ENCODE measurements around the gene MLPH.
A peak's percentile ranks its signal among the peaks of the same experiment; 100 is the strongest.

Gene MLPH

DNA sequence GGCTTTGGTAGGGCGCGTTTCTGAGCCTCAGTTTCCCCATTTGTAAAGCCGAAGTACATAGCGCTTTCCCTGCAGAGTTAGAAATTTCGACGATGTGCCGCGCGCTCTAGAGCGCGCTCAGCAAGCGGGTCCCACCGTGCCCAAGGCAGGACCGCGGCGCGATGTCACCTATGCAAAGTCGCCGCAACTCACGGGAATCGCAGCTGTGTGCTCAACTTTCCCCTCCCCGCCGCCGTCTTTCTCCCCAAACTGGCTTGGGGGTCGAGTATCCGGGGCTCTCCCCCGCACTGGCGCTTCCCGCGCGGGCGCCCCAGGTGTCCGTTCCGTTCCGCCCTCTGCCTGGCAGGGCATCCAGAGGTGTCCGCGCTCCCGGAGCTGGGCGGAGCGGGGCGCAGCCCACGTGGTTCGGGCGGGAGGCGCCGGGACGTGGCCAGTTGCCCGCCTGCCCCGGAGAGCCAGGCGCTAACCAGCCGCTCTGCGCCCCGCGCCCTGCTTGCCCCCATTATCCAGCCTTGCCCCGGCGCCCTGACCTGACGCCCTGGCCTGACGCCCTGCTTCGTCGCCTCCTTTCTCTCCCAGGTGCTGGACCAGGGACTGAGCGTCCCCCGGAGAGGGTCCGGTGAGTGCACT is at the start of gene MLPH:
Gene MLPH (plus strand): TSS at position 433 of the 630 bp plus-strand sequence. CDS start 6,176 bp downstream, outside the sequence.
- DNase-seq (ENCODE audit: low read depth in 2 of 2), result no peak

DNA sequence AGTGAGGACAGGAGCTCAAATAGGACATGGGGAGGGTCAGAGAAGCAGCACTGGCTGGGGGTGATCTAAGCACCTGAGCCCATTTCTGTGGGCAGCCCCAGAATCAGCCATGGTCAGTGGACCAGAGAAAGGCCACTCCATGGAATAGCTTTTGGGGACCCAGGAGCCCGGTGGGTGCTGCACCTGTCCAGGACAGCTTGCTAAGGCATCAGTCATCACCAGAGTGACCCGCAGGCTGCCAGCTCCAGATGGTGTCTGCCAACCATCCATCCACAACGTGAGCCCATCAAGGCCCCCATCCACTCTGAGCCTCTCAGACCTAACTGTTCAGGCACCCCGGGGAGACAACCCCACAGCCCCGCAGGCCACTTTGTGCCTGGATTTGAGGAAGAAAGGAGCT is 49.5 kb upstream of the MLPH start:
- DNase-seq (ENCODE audit: low read depth in 2 of 2), result no peak

- no peak for DNase-seq (ENCODE audit: low read depth in 2 of 2)
Observed at GRCh38 chr2:237438080-237438940, 48.7 kb upstream of the MLPH start.

DNA sequence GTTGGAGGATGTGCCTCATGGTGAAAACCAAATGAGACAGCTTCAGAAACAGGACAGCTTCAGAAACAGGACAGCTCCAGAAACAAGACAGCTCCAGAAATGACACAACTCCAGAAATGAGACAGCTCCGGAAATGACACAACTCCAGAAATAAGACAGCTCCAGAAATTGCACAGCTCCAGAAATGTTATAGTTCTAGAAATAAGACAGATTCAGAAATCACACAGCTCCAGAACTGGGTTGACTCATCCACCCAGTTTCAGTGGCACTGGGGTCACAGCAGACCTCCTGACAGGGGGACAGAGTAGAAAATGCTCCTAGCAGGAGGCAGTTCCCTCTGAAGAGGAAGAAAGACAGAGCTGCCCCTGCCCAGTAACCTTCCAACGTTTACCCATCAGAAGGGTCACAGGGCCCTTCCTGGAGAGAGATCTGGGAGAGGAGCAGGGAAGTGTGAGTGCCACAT is 46.2 kb upstream of the MLPH start:
- no peak for DNase-seq (ENCODE audit: low read depth in 2 of 2)

DNA sequence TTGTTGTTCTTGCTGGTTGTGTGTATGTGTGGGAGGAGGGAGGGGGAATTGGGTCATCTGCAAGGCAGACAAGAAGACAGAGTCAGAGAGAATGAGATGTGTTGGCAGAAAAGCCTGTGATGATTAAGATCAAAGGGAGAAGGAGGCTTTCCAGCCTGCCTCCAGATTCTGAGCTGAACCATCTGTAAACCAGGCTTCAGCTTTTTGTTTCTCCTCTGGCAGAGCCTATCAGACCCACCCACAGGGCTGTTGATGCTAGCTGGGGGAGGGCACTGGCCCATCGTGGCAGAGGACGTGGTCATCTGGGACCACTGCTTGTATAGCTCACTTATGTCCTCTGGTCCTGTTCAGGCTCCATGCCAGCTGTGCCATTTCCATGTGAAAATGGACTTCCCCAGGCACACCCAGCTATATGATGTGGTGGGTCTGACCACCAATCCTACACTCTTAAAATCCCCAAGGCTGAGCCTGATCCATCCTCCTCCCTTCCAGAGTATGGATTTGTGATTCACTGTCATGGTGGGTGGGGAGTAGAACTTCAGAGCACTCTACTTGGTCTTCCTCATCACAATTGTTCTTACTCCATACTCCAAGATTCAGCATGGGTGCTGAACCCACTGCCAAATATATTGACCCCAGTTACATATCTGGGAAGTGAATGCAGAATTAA is 45.3 kb upstream of the MLPH start:
- DNase-seq (ENCODE audit: low read depth in 2 of 2), result peak in 1 of 2 experiments; percentile 35

GRCh38 chr2:237444071-237444470 is 43.0 kb upstream of the MLPH start:
- no peak for DNase-seq (ENCODE audit: low read depth in 2 of 2)

- DNase-seq (ENCODE audit: low read depth in 2 of 2), result no peak
Observed at GRCh38 chr2:237445611-237446337, 41.3 kb upstream of the MLPH start.

DNA sequence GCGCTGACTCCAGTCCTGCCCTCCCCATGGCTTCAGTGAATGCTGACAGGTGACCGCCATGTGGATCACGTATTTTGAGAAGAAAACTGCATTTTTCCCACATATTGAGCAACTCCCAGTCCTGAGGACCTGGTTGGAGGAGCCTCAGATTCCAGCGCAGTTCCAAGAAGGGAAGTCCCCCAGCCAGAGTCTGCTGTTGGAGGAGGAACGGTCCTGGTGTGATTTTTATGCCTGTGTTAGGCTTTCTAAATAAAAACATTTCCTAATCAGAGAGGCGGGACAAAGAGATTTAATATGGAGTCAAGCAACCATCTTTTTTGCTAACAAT is 40.7 kb upstream of the MLPH start:
- DNase-seq (ENCODE audit: low read depth in 2 of 2), result no peak

- DNase-seq (ENCODE audit: low read depth in 2 of 2), result no peak
Observed at GRCh38 chr2:237447496-237447895, 39.6 kb upstream of the MLPH start.

- no peak for DNase-seq (ENCODE audit: low read depth in 2 of 2)
Observed at GRCh38 chr2:237448171-237448570, 38.9 kb upstream of the MLPH start.

- DNase-seq (ENCODE audit: low read depth in 2 of 2), result no peak
Observed at GRCh38 chr2:237448626-237449025, 38.4 kb upstream of the MLPH start.

GRCh38 chr2:237449193-237449881 is 37.7 kb upstream of the MLPH start:
- DNase-seq (ENCODE audit: low read depth in 2 of 2), result no peak

DNA sequence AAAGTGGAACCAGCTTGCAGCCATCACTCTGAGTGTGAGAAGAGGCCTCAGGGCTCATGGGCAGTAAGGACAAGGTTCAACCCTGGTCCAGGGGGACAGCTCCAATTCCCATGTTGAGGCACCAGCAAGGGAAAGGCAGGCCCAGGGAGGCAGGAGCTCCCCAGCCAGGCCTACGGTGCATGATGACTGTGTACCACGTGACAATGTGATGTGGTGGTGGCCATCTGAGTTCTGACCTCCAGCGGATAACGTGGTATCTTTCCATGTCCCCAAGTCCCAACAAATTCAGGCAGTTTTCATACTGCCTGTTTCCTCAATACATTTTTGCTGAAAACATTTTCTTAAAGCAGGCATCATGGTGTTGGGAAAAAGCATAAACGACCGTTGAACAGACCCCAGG is 36.9 kb upstream of the MLPH start:
- DNase-seq (ENCODE audit: low read depth in 2 of 2), result no peak

GRCh38 chr2:237450583-237450982 is 36.5 kb upstream of the MLPH start:
- no peak for DNase-seq (ENCODE audit: low read depth in 2 of 2)

DNA sequence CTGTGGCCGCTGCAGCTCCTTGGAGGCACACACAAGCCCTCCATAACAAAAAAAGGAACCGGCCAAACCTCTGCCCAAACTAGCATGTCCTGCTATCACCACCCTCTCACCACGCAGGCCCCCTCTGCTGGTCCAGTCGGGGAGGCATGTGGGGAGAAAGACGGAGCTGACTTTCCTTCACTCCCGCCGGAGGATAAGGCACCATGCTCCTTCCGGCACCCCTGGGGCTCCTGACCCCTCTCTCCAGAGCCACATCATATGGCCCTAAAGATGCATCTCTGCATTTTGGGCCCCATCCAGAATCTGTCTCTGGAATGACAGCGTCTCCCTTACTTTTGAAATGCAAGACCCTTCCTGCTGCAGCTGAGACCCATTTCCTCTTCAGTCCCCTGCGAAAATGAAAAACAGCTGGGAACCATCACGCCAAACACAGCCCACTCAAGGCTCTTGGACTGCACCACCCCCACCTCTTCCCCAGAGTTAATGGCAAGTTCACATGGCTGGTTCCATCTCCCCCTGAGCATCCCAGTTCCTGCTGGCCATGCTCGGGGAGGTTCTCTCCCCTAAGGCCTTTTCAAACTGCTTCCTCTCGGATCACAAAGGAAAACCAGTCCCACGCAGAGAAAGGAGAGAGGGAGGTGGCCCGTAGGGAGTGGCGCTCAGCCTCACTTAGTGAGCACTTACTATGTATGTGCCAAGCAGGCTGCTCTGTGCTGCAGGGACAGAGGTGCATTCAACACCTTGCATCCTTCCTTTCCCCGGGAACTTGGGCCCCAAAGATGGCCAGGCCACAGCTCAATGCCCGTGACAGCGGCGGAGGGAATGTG is 35.2 kb upstream of the MLPH start:
- no peak for DNase-seq (ENCODE audit: low read depth in 2 of 2)

- DNase-seq (ENCODE audit: low read depth in 2 of 2), result no peak
Observed at GRCh38 chr2:237452861-237453260, 34.2 kb upstream of the MLPH start.

GRCh38 chr2:237453671-237454070 is 33.4 kb upstream of the MLPH start:
- no peak for DNase-seq (ENCODE audit: low read depth in 2 of 2)

- no peak for DNase-seq (ENCODE audit: low read depth in 2 of 2)
Observed at GRCh38 chr2:237455764-237456163, 31.3 kb upstream of the MLPH start.

DNA sequence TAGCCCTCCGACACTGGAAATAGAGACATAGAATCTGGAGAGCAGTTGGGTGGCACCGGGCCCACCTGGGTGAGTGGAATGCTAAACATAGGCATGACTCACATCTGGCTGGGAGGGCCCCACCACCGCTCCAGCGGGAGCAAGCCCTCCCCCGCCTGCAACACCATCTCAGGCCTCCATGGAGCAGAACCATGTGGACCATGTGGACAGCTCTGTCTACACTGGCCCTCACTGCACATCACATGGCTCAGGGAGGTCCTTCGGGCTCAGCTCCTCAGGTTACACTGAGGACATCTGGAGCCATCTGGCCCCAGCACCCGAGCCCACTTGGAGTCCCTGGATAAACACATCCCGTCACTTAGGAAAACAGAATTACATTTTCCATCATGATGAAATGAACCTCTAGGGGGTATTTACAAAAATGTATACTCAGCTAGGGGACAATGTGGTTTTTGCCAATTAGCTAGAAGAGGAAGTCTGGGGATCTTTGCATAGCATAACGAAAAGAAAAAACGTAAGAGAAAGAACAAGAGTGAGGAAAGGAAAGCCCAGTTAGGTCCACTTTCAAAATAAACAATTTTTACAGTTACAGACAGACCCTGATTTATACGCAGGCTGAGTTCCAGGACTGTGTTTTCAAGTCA is 30.7 kb upstream of the MLPH start:
- no peak for DNase-seq (ENCODE audit: low read depth in 2 of 2)

DNA sequence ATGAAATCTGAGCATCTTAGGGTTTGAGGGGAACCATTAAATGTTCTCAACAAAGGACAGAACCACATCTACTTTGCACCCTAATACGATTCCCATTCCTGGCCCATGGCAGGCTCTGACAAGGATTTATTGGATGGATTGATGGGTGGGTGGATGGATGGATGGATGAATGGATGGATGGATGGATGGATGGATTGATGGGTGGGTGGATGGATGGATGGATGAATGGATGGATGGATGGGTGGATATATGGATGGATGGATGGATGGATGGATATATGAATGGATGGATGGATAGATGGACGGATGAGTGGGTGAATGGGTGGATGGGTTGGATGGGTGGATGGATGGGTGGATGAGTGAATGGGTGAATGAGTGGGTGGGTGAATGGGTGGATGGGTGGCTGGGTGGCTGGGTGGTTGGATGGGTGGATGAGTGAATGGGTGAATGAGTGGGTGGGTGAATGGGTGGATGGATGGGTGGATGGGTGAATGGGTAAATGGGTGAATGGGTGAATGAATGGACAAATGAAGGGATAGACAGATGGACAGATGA is 29.6 kb upstream of the MLPH start:
- no peak for DNase-seq (ENCODE audit: low read depth in 2 of 2)

All from fibroblast of skin of left quadriceps (primary cell).